A549 (cell line): Measurements from ENCODE around the gene TMPRSS11F. TPM values are rescaled to one million over a fixed set of nuclear protein-coding genes. Genes with fewer than 3 reads are reported as not detected.

Experiments
- ATAC-seq, 2 experiments: fragments of 200-7000 bp in 1 of 2; fragments of >200 bp in 1 of 2; cut with Nextera tagmentation in 1 of 2; cut with Tn5 transposase in 1 of 2; 3 replicates each; pipeline versions ENCODE4 v1.8.0 to v1.9.1; 2018 to 2020; ENCODE audit warnings: mild to moderate bottlenecking in 1 of 2, moderate library complexity in 1 of 2
- CTCF ChIA-PET: fragments of 300-600 bp; sonication (Branson Sonifier 250); formaldehyde crosslinking; extraction: SDS; loops from one replicate; lab custom pipeline; 2021; ENCODE audit warnings: antibody characterized with exemption, inconsistent platforms; lab: Yijun Ruan, JAX
- POLR2A ChIA-PET: fragments of 350-600 bp; formaldehyde crosslinking; extraction: SDS; loops from one replicate; lab custom pipeline; 2021; ENCODE audit warnings: antibody characterized with exemption, inconsistent platforms; lab: Yijun Ruan, JAX
- DNase-seq, 2 experiments: peaks; one replicate each; pipeline versions ENCODE4 v3.0.0 to v3.0.0-alpha.2; 2011 to 2016; ENCODE audit warnings: low read depth in 1 of 2, low spot score in 1 of 2
- FAIRE-seq: peaks from 2 replicates; lab custom pipeline; 2011; peaks lifted over from hg19 to GRCh38; lab: Jason Lieb, UNC
- H3K27ac ChIP-seq, 2 experiments: fragments of >200 bp; sonication (Bioruptor Twin); formaldehyde crosslinking; 3 replicates each; pipeline ENCODE4 v1.5.1; 2016 to 2017
- H3K4me1 ChIP-seq: fragments of >200 bp; sonication (Bioruptor Twin); formaldehyde crosslinking; 3 replicates; pipeline ENCODE4 v1.6.1; 2016
- H3K4me2 ChIP-seq: fragments of >200 bp; sonication (Bioruptor Twin); formaldehyde crosslinking; 3 replicates; pipeline ENCODE4 v1.6.1; 2016
- H3K4me3 ChIP-seq: fragments of >200 bp; sonication (Bioruptor Twin); formaldehyde crosslinking; 3 replicates; pipeline ENCODE4 v1.5.1; 2016
- H3K9me3 ChIP-seq: fragments of >200 bp; sonication (Bioruptor Twin); formaldehyde crosslinking; 3 replicates; pipeline ENCODE4 v1.6.1; 2016
- CBX8 ChIP-seq: fragments of 200-600 bp; sonication (generic); IDR thresholded peaks from 2 replicates; pipeline ENCODE4 v1.6.1; 2016
- CEBPB ChIP-seq, 2 experiments: fragments of >200 bp in 1 of 2; sonication (Bioruptor Twin) in 1 of 2; formaldehyde crosslinking in 1 of 2; IDR thresholded peaks; 2 replicates each; pipeline ENCODE4 v1.6.1; 2012 to 2016
- EHF ChIP-seq: fragments of 250-450 bp; sonication (Bioruptor Pico); IDR thresholded peaks from 2 replicates; pipeline ENCODE4 v1.5.0; 2020; ENCODE audit warnings: mild to moderate bottlenecking
- ELK1 ChIP-seq: fragments of 150-350 bp; IDR thresholded peaks from 2 replicates; pipeline ENCODE4 v1.6.1; 2014; ENCODE audit warnings: low read depth, mild to moderate bottlenecking, low read length
- ESRRA ChIP-seq: fragments of 150-350 bp; IDR thresholded peaks from 2 replicates; pipeline ENCODE4 v1.6.1; 2014; ENCODE audit warnings: mild to moderate bottlenecking, low read length, borderline replicate concordance
- FOSB ChIP-seq: fragments of 250-450 bp; sonication (Bioruptor Pico); IDR thresholded peaks from 2 replicates; pipeline ENCODE4 v1.5.0; 2020; ENCODE audit warnings: mild to moderate bottlenecking, moderate library complexity
- FOXS1 ChIP-seq: fragments of 250-450 bp; sonication (Bioruptor Pico); IDR thresholded peaks from 2 replicates; pipeline ENCODE4 v1.5.0; 2020; ENCODE audit warnings: mild to moderate bottlenecking, moderate library complexity
- GATA3 ChIP-seq: IDR thresholded peaks from 2 replicates; pipeline ENCODE4 v1.6.1; 2012; ENCODE audit warnings: borderline replicate concordance
- HOXA7 ChIP-seq: fragments of 250-450 bp; sonication (Bioruptor Pico); IDR thresholded peaks from 2 replicates; pipeline ENCODE4 v1.5.0; 2020; ENCODE audit warnings: mild to moderate bottlenecking, moderate library complexity
- JUN ChIP-seq, 2 experiments: fragments of >200 bp; sonication (Bioruptor Twin); formaldehyde crosslinking; IDR thresholded peaks; 2 replicates in 1 of 2; 3 replicates in 1 of 2; pipeline ENCODE4 v1.6.1; 2016 to 2017
- MAFK ChIP-seq: fragments of 450-650 bp; IDR thresholded peaks from 2 replicates; pipeline ENCODE4 v1.6.1; 2014; ENCODE audit not compliant: partially characterized antibody
- MAX ChIP-seq: IDR thresholded peaks from 2 replicates; pipeline ENCODE4 v1.6.1; 2012
- NPAS2 ChIP-seq: fragments of 250-450 bp; sonication (Bioruptor Pico); IDR thresholded peaks from 2 replicates; pipeline ENCODE4 v1.8.0; 2022; ENCODE audit warnings: mild to moderate bottlenecking, moderate library complexity, borderline replicate concordance
- NR3C1 ChIP-seq: fragments of >200 bp; sonication (Bioruptor Twin); formaldehyde crosslinking; IDR thresholded peaks from 3 replicates; pipeline ENCODE4 v1.6.1; 2017
- PHF8 ChIP-seq: fragments of 200-600 bp; sonication (generic); IDR thresholded peaks from 2 replicates; pipeline ENCODE4 v1.6.1; 2016; ENCODE audit warnings: low read depth, mild to moderate bottlenecking, antibody characterized with exemption, moderate library complexity, borderline replicate concordance
- RARB ChIP-seq: fragments of 250-450 bp; sonication (Bioruptor Pico); IDR thresholded peaks from 2 replicates; pipeline ENCODE4 v1.8.0; 2021; ENCODE audit warnings: mild to moderate bottlenecking, moderate library complexity
- SMC3 ChIP-seq: fragments of >200 bp; sonication (Bioruptor Twin); formaldehyde crosslinking; IDR thresholded peaks from 3 replicates; pipeline ENCODE4 v1.6.1; 2018; ENCODE audit warnings: inconsistent platforms
- ZC3H11A ChIP-seq: fragments of 450-650 bp; IDR thresholded peaks from 2 replicates; pipeline ENCODE4 v1.6.1; 2014; ENCODE audit warnings: antibody characterized with exemption, mild to moderate bottlenecking
- WGBS: methylation state at CpG from one replicate; pipeline ENCODE4 v1.1.6; 2017; ENCODE audit errors: missing lambda C conversion rate; 5-methylcytosine and 5-hydroxymethylcytosine counted together
- polyA plus RNA-seq, 4 experiments: library from polyadenylated mRNA; depleted of rRNA in 3 of 4; stranded (reverse); fragments of >200 nt; fragmentation: RNase III in 1 of 4; extraction: RNeasy Plus Mini Kit Qiagen cat#74134 plus additional on column Dnase treatment in 1 of 4; gene quantifications; 2 replicates in 3 of 4; 3 replicates in 1 of 4; pipeline ENCODE4 v1.2.3, GENCODE V29; 2011 to 2017
- TF ChIP-seq, protein P1 (sequence below): fragments of 200-600 bp; sonication (generic); IDR thresholded peaks from 2 replicates; pipeline ENCODE4 v1.6.1; 2016; ENCODE audit warnings: antibody characterized with exemption, mild to moderate bottlenecking, moderate library complexity
- TF ChIP-seq, protein P2 (sequence below): IDR thresholded peaks from 2 replicates; pipeline ENCODE4 v1.6.1; 2012; ENCODE audit warnings: low read depth, borderline replicate concordance
- TF ChIP-seq, protein P3 (sequence below): fragments of 250-450 bp; sonication (Bioruptor Pico); IDR thresholded peaks from 2 replicates; pipeline ENCODE4 v1.5.0; 2021; ENCODE audit warnings: mild to moderate bottlenecking, moderate library complexity, borderline replicate concordance
- TF ChIP-seq, protein P4 (sequence below): fragments of >200 bp; sonication (Bioruptor Twin); formaldehyde crosslinking; IDR thresholded peaks from 2 replicates; pipeline ENCODE4 v1.6.1; 2016

Gene TMPRSS11F
- polyA plus RNA-seq, 2 of the 4 experiments (the other 2 are of a cell fraction) = not detected

GRCh38 chr4:68109868-68110267 lies 19.8 kb downstream of the TMPRSS11F start (continued):
- TF ChIP-seq, protein P1, sequence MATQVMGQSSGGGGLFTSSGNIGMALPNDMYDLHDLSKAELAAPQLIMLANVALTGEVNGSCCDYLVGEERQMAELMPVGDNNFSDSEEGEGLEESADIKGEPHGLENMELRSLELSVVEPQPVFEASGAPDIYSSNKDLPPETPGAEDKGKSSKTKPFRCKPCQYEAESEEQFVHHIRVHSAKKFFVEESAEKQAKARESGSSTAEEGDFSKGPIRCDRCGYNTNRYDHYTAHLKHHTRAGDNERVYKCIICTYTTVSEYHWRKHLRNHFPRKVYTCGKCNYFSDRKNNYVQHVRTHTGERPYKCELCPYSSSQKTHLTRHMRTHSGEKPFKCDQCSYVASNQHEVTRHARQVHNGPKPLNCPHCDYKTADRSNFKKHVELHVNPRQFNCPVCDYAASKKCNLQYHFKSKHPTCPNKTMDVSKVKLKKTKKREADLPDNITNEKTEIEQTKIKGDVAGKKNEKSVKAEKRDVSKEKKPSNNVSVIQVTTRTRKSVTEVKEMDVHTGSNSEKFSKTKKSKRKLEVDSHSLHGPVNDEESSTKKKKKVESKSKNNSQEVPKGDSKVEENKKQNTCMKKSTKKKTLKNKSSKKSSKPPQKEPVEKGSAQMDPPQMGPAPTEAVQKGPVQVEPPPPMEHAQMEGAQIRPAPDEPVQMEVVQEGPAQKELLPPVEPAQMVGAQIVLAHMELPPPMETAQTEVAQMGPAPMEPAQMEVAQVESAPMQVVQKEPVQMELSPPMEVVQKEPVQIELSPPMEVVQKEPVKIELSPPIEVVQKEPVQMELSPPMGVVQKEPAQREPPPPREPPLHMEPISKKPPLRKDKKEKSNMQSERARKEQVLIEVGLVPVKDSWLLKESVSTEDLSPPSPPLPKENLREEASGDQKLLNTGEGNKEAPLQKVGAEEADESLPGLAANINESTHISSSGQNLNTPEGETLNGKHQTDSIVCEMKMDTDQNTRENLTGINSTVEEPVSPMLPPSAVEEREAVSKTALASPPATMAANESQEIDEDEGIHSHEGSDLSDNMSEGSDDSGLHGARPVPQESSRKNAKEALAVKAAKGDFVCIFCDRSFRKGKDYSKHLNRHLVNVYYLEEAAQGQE = no peak
- no peak for TF ChIP-seq PHF8
- no peak for TF ChIP-seq CEBPB (IDR thresholded peaks at IDR 0.05)
- no peak for TF ChIP-seq MAFK
- TF ChIP-seq, protein P2, sequence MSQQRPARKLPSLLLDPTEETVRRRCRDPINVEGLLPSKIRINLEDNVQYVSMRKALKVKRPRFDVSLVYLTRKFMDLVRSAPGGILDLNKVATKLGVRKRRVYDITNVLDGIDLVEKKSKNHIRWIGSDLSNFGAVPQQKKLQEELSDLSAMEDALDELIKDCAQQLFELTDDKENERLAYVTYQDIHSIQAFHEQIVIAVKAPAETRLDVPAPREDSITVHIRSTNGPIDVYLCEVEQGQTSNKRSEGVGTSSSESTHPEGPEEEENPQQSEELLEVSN = no peak
- TF ChIP-seq JUN (IDR thresholded peaks at IDR 0.05) = no peak

DNA sequence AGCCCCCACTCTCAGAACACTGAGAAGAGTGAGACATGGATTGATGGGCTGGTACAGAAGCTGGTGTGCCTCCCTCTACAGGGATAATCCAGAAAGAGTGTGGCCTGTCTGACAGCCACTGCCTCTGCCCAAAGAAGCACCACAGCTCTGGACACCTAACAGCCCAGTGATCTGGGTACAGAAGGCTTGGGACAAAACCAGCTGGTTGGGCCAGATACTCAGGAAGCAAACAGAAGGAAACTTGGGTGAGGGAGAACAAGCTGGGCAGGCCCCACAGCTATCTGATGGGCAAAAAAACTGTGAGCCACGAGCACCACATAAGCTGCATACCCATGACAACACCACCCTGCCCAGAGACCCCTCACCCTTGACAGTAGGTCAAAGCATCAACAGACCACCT lies 46.9 kb downstream of the TMPRSS11F start:
- H3K9me3 ChIP-seq = no peaks in the 10 kb centered on the region
- FAIRE-seq (no peak), ATAC-seq (no peak), DNase-seq (no peak)
- no peak overlapping the region for H3K4me3 ChIP-seq
- no peak overlapping the region for H3K27ac ChIP-seq
- CTCF ChIA-PET = no interaction called here
- no peak overlapping the region for H3K4me2 ChIP-seq
- H3K4me1 ChIP-seq = no peaks in the 10 kb centered on the region
- POLR2A ChIA-PET = no interaction called here
- 0% methylated on average over 1 of the region's 1 CpG for WGBS
- TF ChIP-seq, protein P3, sequence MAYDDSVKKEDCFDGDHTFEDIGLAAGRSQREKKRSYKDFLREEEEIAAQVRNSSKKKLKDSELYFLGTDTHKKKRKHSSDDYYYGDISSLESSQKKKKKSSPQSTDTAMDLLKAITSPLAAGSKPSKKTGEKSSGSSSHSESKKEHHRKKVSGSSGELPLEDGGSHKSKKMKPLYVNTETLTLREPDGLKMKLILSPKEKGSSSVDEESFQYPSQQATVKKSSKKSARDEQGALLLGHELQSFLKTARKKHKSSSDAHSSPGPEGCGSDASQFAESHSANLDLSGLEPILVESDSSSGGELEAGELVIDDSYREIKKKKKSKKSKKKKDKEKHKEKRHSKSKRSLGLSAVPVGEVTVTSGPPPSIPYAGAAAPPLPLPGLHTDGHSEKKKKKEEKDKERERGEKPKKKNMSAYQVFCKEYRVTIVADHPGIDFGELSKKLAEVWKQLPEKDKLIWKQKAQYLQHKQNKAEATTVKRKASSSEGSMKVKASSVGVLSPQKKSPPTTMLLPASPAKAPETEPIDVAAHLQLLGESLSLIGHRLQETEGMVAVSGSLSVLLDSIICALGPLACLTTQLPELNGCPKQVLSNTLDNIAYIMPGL (CRISPR knock-in tag) = no peak
- TF ChIP-seq CBX8 = no peak
- TF ChIP-seq GATA3 = no peak
- no peak for TF ChIP-seq EHF
- no peak for TF ChIP-seq ZC3H11A
- no peak for TF ChIP-seq NR3C1
- TF ChIP-seq RARB (CRISPR knock-in tag) = no peak
- TF ChIP-seq NPAS2 (CRISPR knock-in tag) = no peak
- TF ChIP-seq ELK1 = no peak
- TF ChIP-seq MAX = no peak
- TF ChIP-seq, protein P4, sequence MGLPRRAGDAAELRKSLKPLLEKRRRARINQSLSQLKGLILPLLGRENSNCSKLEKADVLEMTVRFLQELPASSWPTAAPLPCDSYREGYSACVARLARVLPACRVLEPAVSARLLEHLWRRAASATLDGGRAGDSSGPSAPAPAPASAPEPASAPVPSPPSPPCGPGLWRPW = no peak
- no peak for TF ChIP-seq FOSB (CRISPR knock-in tag)
- TF ChIP-seq ESRRA = no peak
- no peak for TF ChIP-seq SMC3
- TF ChIP-seq HOXA7 (CRISPR knock-in tag) = no peak
- no peak for TF ChIP-seq FOXS1 (CRISPR knock-in tag)
